Osteocyte (in vitro differentiated cells): Measurements from ENCODE around the gene PHACTR1. TPM values are rescaled to one million over a fixed set of nuclear protein-coding genes. Genes with fewer than 3 reads are reported as not detected.

ENCODE experiments used
- DNase-seq: peaks from one replicate; pipeline ENCODE4 v3.0.0; 2021; ENCODE audit warnings: mixed read lengths; ENCODE audit not compliant: unreplicated experiment; ENCODE audit errors: extremely low spot score
- H3K27ac Mint-ChIP-seq: one replicate; pipeline ENCODE4 v1.8.0; 2021; ENCODE audit warnings: mild to moderate bottlenecking, mixed read lengths; ENCODE audit not compliant: unreplicated experiment
- H3K27me3 Mint-ChIP-seq: one replicate; pipeline ENCODE4 v1.8.0; 2021; ENCODE audit warnings: mixed read lengths; ENCODE audit not compliant: unreplicated experiment
- H3K36me3 Mint-ChIP-seq: one replicate; pipeline ENCODE4 v1.8.0; 2021; ENCODE audit warnings: mixed read lengths; ENCODE audit not compliant: unreplicated experiment
- H3K4me1 Mint-ChIP-seq: one replicate; pipeline ENCODE4 v1.8.0; 2021; ENCODE audit warnings: mixed read lengths; ENCODE audit not compliant: unreplicated experiment
- H3K4me3 Mint-ChIP-seq: one replicate; pipeline ENCODE4 v1.8.0; 2021; ENCODE audit warnings: mild to moderate bottlenecking, moderate library complexity, mixed read lengths; ENCODE audit not compliant: unreplicated experiment
- H3K9me3 Mint-ChIP-seq: one replicate; pipeline ENCODE4 v1.8.0; 2021; ENCODE audit warnings: mixed read lengths; ENCODE audit not compliant: unreplicated experiment
- total RNA-seq: library from RNA; stranded (reverse); gene quantifications from 2 replicates; pipeline ENCODE4 v1.2.1, GENCODE V29; 2021
- TF ChIP-seq, protein P1 (sequence below): fragments of 200-600 bp; sonication (generic); IDR thresholded peaks from 2 replicates; pipeline ENCODE4 v1.5.0; 2021; ENCODE audit warnings: antibody characterized with exemption, mild to moderate bottlenecking, moderate library complexity

PHACTR1 gene
- total RNA-seq, 1 donor from 2014 or later, result 1.0 TPM

DNA sequence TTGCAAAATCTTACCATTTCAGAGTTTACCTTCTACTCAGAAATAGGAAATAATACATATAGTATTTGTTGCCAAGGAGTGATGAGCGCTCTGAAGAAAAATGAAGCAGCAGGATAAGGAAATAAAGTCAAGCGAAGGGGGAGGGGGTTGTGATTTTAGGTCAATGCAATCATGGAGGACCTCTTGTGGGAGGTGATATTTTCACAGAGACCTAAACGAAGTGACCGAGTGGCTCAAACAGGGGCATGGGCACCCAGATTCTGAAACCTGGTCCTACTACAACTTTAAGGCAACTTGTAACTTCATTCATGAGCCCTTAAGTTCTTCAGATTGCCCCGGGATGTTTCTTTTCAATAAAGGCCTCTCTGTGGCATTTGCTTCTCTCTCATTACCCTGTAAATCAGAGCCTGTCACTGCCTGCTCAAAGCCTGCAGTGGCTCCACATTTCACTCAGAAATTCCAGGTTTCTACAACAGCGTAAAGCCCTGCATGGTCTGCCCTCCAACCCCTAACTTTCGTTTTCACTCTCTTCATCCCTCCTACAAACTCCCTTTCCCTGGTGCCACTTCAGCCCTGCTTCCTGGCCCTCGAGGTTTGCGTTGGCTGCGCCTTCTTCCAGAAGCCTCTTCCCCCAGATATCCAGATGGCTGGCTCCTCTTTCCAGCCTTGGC lies 449.1 kb downstream of the PHACTR1 start:
- H3K9me3 Mint-ChIP-seq, result no peaks in the 10 kb centered on the region

DNA sequence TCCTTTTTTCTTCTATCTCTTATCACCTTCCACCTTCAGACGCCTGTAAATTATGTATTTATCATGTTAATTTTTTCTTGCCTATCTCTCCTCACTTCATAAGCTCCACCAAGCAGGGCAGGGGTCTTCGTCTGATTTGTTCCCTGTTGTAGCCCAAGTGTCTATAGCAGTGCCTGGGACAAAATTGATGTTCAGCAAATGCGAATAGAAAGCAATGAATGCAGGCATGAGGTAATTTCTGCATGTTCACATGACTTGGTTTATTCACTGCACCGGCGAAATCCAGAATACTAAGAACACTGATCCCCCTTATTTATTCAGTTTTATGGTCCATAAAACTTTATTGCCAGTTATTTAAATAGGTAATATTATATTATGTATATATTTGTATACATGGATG lies 449.7 kb downstream of the PHACTR1 start:
- H3K9me3 Mint-ChIP-seq, result no peaks in the 10 kb centered on the region
- no peaks in the 10 kb centered on the region for H3K4me1 Mint-ChIP-seq
- no peak overlapping the region for H3K27ac Mint-ChIP-seq
- no peak overlapping the region for H3K4me3 Mint-ChIP-seq
- DNase-seq, result no peak
- no peaks in the 10 kb centered on the region for H3K36me3 Mint-ChIP-seq
- TF ChIP-seq, protein P1, sequence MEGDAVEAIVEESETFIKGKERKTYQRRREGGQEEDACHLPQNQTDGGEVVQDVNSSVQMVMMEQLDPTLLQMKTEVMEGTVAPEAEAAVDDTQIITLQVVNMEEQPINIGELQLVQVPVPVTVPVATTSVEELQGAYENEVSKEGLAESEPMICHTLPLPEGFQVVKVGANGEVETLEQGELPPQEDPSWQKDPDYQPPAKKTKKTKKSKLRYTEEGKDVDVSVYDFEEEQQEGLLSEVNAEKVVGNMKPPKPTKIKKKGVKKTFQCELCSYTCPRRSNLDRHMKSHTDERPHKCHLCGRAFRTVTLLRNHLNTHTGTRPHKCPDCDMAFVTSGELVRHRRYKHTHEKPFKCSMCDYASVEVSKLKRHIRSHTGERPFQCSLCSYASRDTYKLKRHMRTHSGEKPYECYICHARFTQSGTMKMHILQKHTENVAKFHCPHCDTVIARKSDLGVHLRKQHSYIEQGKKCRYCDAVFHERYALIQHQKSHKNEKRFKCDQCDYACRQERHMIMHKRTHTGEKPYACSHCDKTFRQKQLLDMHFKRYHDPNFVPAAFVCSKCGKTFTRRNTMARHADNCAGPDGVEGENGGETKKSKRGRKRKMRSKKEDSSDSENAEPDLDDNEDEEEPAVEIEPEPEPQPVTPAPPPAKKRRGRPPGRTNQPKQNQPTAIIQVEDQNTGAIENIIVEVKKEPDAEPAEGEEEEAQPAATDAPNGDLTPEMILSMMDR, result no peak
- peaks cover 7% of the 10 kb centered on the region for H3K27me3 Mint-ChIP-seq

More for the DNA sequence above, 449.1 kb downstream of the PHACTR1 start:
- H3K27me3 Mint-ChIP-seq, result peaks cover 7% of the 10 kb centered on the region
- H3K4me3 Mint-ChIP-seq, result no peak overlapping the region
- no peak overlapping the region for H3K27ac Mint-ChIP-seq
- no peak for DNase-seq
- TF ChIP-seq, protein P1, result no peak
- no peaks in the 10 kb centered on the region for H3K4me1 Mint-ChIP-seq
- H3K36me3 Mint-ChIP-seq, result no peaks in the 10 kb centered on the region

DNA sequence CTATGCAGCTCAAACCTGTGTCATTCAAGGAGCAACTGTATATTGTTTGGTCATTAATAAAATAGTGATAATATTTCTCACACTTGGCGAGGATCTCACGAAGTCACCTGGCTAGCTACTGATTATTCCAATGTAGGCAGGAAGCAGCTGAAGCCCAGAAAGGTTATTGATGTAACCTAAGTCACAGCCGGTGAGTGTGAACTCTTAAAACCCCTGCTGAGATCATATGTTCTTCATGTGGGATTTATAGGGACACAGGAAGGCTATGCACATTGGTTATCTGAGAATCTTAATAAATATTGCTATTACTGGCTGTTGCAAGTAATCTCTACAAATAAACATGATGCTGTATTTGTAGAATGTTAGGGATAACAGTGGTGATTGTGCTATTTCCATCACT lies 450.3 kb downstream of the PHACTR1 start:
- Mint-ChIP-seq H3K27me3 (peaks cover 7% of the 10 kb centered on the region), H3K27ac (no peak overlapping the region)

DNA sequence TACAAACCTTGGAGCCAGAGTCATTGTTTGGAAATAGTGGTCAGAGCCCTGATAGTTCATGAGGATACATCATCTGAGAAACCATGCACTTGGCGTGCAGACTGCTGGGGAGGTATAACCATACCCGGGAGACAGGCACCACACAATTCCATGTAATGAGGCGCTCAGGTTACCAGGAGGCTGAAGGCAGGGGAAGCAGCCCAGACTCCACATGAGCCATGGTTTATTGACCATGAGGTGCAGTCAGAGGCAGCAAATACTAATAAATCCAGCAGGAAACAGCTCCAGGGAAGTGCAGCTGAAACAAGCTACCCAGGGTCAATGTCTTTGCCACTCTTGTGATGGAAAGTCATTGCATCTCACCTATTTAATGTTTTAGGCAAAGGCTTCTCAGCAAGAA lies 455.7 kb downstream of the PHACTR1 start:
- Mint-ChIP-seq H3K9me3 (no peaks in the 10 kb centered on the region), H3K4me3 (no peak overlapping the region), H3K4me1 (no peaks in the 10 kb centered on the region), H3K27ac (no peak overlapping the region), H3K36me3 (no peaks in the 10 kb centered on the region), H3K27me3 (peaks cover 16% of the 10 kb centered on the region)
- TF ChIP-seq, protein P1, result no peak
- DNase-seq, result no peak

More for the DNA sequence above, 450.3 kb downstream of the PHACTR1 start:
- H3K9me3 Mint-ChIP-seq, result no peaks in the 10 kb centered on the region
- no peak overlapping the region for H3K4me3 Mint-ChIP-seq
- no peak for DNase-seq
- TF ChIP-seq, protein P1, result no peak
- H3K36me3 Mint-ChIP-seq, result no peaks in the 10 kb centered on the region
- H3K4me1 Mint-ChIP-seq, result no peaks in the 10 kb centered on the region

DNA sequence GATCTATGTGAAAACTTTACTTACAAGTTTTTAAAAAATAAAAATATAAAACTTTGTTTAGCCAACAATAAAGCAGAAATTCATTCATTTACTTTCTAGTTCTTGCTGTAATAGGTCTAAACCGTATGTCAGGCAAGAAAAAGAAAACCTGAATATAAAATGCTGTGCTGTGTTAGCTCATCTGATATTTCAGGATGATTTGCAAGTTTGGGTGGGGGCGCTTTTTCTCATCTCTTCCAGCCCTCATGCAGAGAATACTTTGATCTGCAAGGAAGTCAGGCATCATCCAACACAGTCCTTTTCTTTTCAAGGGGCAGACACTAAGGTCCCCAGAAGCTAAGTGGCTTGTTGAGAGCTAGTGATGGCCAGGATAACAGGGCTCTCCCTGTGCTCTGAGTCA lies 458.5 kb downstream of the PHACTR1 start:
- peak; percentile 17 for DNase-seq
- TF ChIP-seq, protein P1, result no peak
- no peaks in the 10 kb centered on the region for H3K4me1 Mint-ChIP-seq
- no peak overlapping the region for H3K27ac Mint-ChIP-seq
- H3K4me3 Mint-ChIP-seq, result no peak overlapping the region
- H3K9me3 Mint-ChIP-seq, result no peaks in the 10 kb centered on the region
- no peaks in the 10 kb centered on the region for H3K36me3 Mint-ChIP-seq
- peaks cover 9% of the 10 kb centered on the region for H3K27me3 Mint-ChIP-seq
